Loucy (cell line): ENCODE measurements around the gene VWA5B2.

Source experiments
- H2AFZ ChIP-seq: fragments of 200-600 bp; sonication (generic); 2 replicates; pipeline ENCODE4 v1.6.0; 2016; ENCODE audit warnings: antibody characterized with exemption, mild to moderate bottlenecking, low read length, moderate library complexity
- H3F3A ChIP-seq: fragments of 200-600 bp; 2 replicates; pipeline ENCODE4 v1.6.0; 2016; ENCODE audit warnings: antibody characterized with exemption, low read depth, mild to moderate bottlenecking
- H3K27me3 ChIP-seq: fragments of 200-600 bp; sonication (generic); 2 replicates; pipeline ENCODE4 v1.6.1; 2014; ENCODE audit warnings: low read length, mild to moderate bottlenecking; ENCODE audit not compliant: insufficient read depth, poor library complexity, severe bottlenecking
- H3K36me3 ChIP-seq: fragments of 200-600 bp; sonication (generic); 2 replicates; pipeline ENCODE4 v1.6.1; 2016; ENCODE audit warnings: low read length; ENCODE audit not compliant: insufficient read depth
- H3K4me1 ChIP-seq: fragments of 200-600 bp; sonication (generic); 2 replicates; pipeline ENCODE4 v1.5.1; 2014; ENCODE audit warnings: low read length, mild to moderate bottlenecking; ENCODE audit not compliant: insufficient read depth, poor library complexity, severe bottlenecking
- H3K4me2 ChIP-seq: fragments of 200-600 bp; sonication (generic); 2 replicates; pipeline ENCODE4 v1.6.0; 2014; ENCODE audit warnings: antibody characterized with exemption, low read length, low read depth, mild to moderate bottlenecking; ENCODE audit not compliant: poor library complexity, severe bottlenecking
- H3K4me3 ChIP-seq: fragments of 200-600 bp; sonication (generic); 2 replicates; pipeline ENCODE4 v1.5.1; 2014; ENCODE audit warnings: low read length, mild to moderate bottlenecking, mixed read lengths; ENCODE audit not compliant: poor library complexity, severe bottlenecking
- H3K79me2 ChIP-seq: fragments of 200-600 bp; sonication (generic); 2 replicates; pipeline ENCODE4 v1.6.1; 2014; ENCODE audit warnings: low read length; ENCODE audit not compliant: insufficient read depth
- H3K9ac ChIP-seq: fragments of 200-600 bp; sonication (generic); 2 replicates; pipeline ENCODE4 v1.6.0; 2014; ENCODE audit warnings: mild to moderate bottlenecking, low read depth, low read length, moderate library complexity; ENCODE audit not compliant: poor library complexity, severe bottlenecking
- H3K9me2 ChIP-seq: fragments of 200-600 bp; sonication (generic); replicated peaks from 2 replicates; pipeline ENCODE4 v1.6.1; 2016; ENCODE audit warnings: low read depth, low read length, mixed read lengths
- H3K9me3 ChIP-seq: fragments of 200-600 bp; sonication (generic); 2 replicates; pipeline ENCODE4 v1.6.1; 2014; ENCODE audit warnings: mild to moderate bottlenecking, antibody characterized with exemption, low read length, low read depth; ENCODE audit not compliant: insufficient read depth
- H4K20me1 ChIP-seq: fragments of 200-600 bp; sonication (generic); 2 replicates; pipeline ENCODE4 v1.6.0; 2014; ENCODE audit warnings: antibody characterized with exemption, low read length, mild to moderate bottlenecking; ENCODE audit not compliant: insufficient read depth, poor library complexity, severe bottlenecking
- EZH2phosphoT487 ChIP-seq: fragments of 200-600 bp; IDR thresholded peaks from 2 replicates; pipeline ENCODE4 v1.6.1; 2018; ENCODE audit warnings: antibody characterized with exemption, mild to moderate bottlenecking, moderate library complexity, borderline replicate concordance
- TF ChIP-seq, protein P1 (sequence below): fragments of 200-600 bp; sonication (generic); conservative IDR thresholded peaks from 2 replicates; pipeline ENCODE4 v1.5.1; 2014; ENCODE audit warnings: mild to moderate bottlenecking, antibody characterized with exemption, low read length

VWA5B2 gene

DNA sequence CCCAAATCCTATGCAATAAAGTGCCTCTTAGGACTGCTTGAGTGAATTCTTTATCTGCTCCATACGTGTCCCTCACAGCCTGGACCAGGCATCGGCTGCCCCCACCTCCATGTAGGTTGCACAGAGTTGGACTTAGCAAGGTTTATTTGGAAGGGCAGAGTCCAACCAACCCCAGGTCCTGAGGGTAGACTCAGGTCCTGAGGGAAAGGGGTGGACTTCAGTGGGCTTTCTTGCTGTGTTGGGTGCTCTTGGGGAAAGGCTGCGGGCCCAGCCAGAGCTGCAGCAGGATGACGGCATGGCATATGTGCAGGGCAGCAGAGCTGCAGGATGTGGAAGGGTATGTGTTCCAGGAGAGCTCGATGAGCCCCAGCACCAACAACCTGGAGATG lies 12.9 kb downstream of the VWA5B2 start:
- no peaks in the 10 kb centered on the region for H3F3A ChIP-seq
- H3K4me3 ChIP-seq = no peak overlapping the region
- no peak overlapping the region for H2AFZ ChIP-seq
- no peaks in the 10 kb centered on the region for H3K27me3 ChIP-seq
- no peaks in the 10 kb centered on the region for H3K9me3 ChIP-seq
- no peaks in the 10 kb centered on the region for H3K9me2 ChIP-seq
- H3K36me3 ChIP-seq = peaks cover 33% of the 10 kb centered on the region; the same call in 1 of the 2 replicates
- TF ChIP-seq, protein P1, sequence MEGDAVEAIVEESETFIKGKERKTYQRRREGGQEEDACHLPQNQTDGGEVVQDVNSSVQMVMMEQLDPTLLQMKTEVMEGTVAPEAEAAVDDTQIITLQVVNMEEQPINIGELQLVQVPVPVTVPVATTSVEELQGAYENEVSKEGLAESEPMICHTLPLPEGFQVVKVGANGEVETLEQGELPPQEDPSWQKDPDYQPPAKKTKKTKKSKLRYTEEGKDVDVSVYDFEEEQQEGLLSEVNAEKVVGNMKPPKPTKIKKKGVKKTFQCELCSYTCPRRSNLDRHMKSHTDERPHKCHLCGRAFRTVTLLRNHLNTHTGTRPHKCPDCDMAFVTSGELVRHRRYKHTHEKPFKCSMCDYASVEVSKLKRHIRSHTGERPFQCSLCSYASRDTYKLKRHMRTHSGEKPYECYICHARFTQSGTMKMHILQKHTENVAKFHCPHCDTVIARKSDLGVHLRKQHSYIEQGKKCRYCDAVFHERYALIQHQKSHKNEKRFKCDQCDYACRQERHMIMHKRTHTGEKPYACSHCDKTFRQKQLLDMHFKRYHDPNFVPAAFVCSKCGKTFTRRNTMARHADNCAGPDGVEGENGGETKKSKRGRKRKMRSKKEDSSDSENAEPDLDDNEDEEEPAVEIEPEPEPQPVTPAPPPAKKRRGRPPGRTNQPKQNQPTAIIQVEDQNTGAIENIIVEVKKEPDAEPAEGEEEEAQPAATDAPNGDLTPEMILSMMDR = no peak
- TF ChIP-seq EZH2phosphoT487 = no peak
- no peak overlapping the region for H3K4me2 ChIP-seq
- H4K20me1 ChIP-seq = peaks cover 4% of the 10 kb centered on the region
- no peak overlapping the region for H3K9ac ChIP-seq
- no peaks in the 10 kb centered on the region for H3K4me1 ChIP-seq
- peaks cover 5% of the 10 kb centered on the region; the same call in 1 of the 2 replicates for H3K79me2 ChIP-seq

DNA sequence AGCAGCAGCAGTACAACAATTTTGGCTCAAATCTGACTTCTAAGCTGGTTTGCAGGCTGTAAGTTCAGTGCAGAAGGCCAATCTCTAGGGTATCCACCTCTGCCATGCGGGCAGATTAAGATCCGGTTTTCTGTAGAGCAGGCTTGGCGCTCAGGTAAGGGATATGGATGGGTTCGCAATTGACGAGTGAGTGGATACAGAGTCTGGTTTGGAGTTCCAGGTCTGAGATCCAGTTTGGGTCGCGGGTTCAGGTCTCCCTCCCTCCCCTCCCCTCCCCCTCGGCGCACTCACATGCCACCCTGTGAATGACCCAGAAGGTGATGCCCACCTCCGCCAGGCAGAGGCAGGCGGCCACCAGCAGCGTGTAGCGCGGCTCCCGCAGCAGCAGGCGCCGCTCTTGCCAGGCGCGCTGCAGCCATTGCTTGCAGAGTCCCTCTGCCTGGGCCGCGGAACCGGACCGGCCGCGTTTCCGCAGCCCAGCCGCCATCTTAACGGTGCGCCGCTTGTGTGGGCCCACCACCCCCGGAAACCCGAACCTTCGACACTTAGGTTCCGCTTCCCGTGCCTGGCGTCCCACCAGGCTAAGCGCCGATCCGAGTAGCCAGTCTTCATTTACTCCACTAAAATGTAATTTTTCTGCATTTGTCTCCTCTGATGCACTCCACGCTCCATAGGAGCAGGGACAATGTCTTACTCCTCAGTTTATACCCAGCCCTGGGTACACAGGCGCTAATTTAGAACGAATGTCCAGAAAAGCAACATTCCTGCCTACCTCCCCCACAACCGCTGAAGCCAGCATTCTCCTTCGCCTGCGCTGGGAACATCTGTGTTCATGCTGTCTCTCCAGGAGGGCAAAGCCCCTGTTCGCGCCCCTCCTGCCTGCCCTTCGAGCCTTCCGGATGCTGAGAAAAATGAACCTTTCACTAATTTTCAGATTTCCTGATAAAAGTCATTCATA lies 19.3 kb downstream of the VWA5B2 start, which contains the start of gene ALG3:
Gene ALG3, minus strand, starts transcription at position 509 of the 958 bp plus-strand sequence. Its CDS starts 22 bp downstream, at position 487.
- Histone ChIP-seq H3F3A (no peaks in the 10 kb centered on the region), H3K27me3 (no peaks in the 10 kb centered on the region), H3K79me2 (peaks cover 19% of the 10 kb centered on the region), H3K36me3 (peaks cover 16% of the 10 kb centered on the region; the same call in 1 of the 2 replicates), H3K9me2 (no peaks in the 10 kb centered on the region), H3K4me2 (peak within 1 kb of the TSS; percentile 100), H3K4me3 (peak within 1 kb of the TSS; percentile 97), H3K4me1 (peaks cover 13% of the 10 kb centered on the region), H3K9ac (peak within 1 kb of the TSS; percentile 97), H4K20me1 (peaks cover 9% of the 10 kb centered on the region), H3K9me3 (no peaks in the 10 kb centered on the region), H2AFZ (peak within 1 kb of the TSS; percentile 100)
- no peak for TF ChIP-seq EZH2phosphoT487
- TF ChIP-seq, protein P1 = no peak

DNA sequence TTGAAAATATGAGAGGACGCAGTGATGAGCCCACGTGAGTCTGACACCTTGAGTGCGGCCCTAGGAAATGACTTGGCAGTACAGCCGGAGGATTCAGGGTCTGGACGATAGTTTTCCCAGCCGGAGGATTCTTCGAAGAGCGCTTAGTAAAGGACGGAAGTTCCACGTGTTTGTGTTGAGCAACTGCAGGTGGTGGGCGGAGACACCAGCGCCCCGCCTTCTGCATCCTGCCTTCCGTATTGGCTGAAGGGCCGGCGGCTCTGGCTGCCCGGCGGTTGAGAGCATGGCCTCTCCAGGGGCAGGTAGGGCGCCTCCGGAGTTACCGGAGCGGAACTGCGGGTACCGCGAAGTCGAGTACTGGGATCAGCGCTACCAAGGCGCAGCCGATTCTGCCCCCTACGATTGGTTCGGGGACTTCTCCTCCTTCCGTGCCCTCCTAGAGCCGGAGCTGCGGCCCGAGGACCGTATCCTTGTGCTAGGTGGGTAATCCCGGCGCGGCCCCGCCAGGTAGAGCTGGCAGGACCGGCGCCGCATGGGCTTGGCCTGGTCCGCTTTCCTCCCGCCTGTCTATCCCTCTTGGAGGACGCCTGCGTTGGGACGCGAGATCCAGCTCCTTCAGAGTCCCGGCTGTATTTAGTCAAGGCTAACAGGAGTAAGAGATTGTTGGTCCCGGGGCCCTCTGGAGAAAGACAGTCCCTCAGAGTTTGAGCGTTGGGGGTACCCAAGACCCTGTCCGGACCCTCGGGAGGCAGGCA lies 20.2 kb downstream of the VWA5B2 start, which contains the start of gene EEF1AKMT4:
Gene EEF1AKMT4, plus strand, starts transcription at position 261 of the 755 bp plus-strand sequence. Its CDS starts 23 bp downstream, at position 284.
- H3K27me3 ChIP-seq = no peaks in the 10 kb centered on the region
- H3K79me2 ChIP-seq = peaks cover 19% of the 10 kb centered on the region
- H3K9me3 ChIP-seq = no peaks in the 10 kb centered on the region
- no peaks in the 10 kb centered on the region for H3F3A ChIP-seq
- TF ChIP-seq EZH2phosphoT487 = no peak
- TF ChIP-seq, protein P1 = peak; percentile 54
- H3K36me3 ChIP-seq = peaks cover 8% of the 10 kb centered on the region; the same call in 1 of the 2 replicates
- peaks cover 13% of the 10 kb centered on the region for H3K4me1 ChIP-seq
- peaks cover 9% of the 10 kb centered on the region for H4K20me1 ChIP-seq
- peak within 1 kb of the TSS; percentile 100 for H3K4me2 ChIP-seq
- H2AFZ ChIP-seq = peak within 1 kb of the TSS; percentile 100
- peak within 1 kb of the TSS; percentile 97 for H3K4me3 ChIP-seq
- H3K9ac ChIP-seq = peak within 1 kb of the TSS; percentile 97
- no peaks in the 10 kb centered on the region for H3K9me2 ChIP-seq
